OCI-LY1 (cell line): ENCODE results near the gene TECPR2.

Experiments used
- CTCF ChIP-seq: fragments of 200-600 bp; sonication (generic), shearing (Covaris generic); IDR thresholded peaks from 2 replicates; pipeline ENCODE4 v1.5.1; 2017; ENCODE audit warnings: mild to moderate bottlenecking, antibody characterized with exemption, low read length, moderate library complexity, mixed read lengths
- EZH2 ChIP-seq: fragments of 200-600 bp; sonication (generic), shearing (Covaris generic); IDR thresholded peaks from 2 replicates; pipeline ENCODE4 v1.8.0; 2017; ENCODE audit warnings: borderline replicate concordance, mixed run types, mild to moderate bottlenecking, antibody characterized with exemption, low read length, moderate library complexity, mixed read lengths

GRCh38 chr14:102315121-102315520 lies 47.6 kb upstream of the TECPR2 start:
- TF ChIP-seq CTCF (no peak), EZH2 (no peak)
